Choroid plexus epithelial cell (primary cell): Measurements from ENCODE around the gene SRP68.

Source experiments
- DNase-seq: peaks from one replicate; pipeline ENCODE4 v3.0.0-alpha.2; 2010; ENCODE audit warnings: low read depth
- H3K4me3 ChIP-seq: 2 replicates; pipeline ENCODE4 v1.5.1; 2011; ENCODE audit warnings: low read depth, mild to moderate bottlenecking, control low read depth, low read length, moderate library complexity
- CTCF ChIP-seq: conservative IDR thresholded peaks from 2 replicates; pipeline ENCODE4 v1.5.1; 2011; ENCODE audit warnings: low read depth, mild to moderate bottlenecking, control low read depth, inconsistent platforms, low read length, moderate library complexity

The SRP68 gene

GRCh38 chr17:75998327-75998795 lies 74.0 kb downstream of the SRP68 start:
- H3K4me3 ChIP-seq = no peak overlapping the region
- TF ChIP-seq CTCF = no peak
- no peak for DNase-seq

- no peak overlapping the region for H3K4me3 ChIP-seq
- TF ChIP-seq CTCF = no peak
- DNase-seq = peak; percentile 53
Observed at GRCh38 chr17:75996665-75997590, 75.4 kb downstream of the SRP68 start.

- no peak for DNase-seq
- no peak for TF ChIP-seq CTCF
- H3K4me3 ChIP-seq = no peak overlapping the region
Observed at GRCh38 chr17:75995385-75995925, 76.9 kb downstream of the SRP68 start.

GRCh38 chr17:75994802-75995370 lies 77.4 kb downstream of the SRP68 start:
- DNase-seq = no peak
- no peak overlapping the region for H3K4me3 ChIP-seq
- no peak for TF ChIP-seq CTCF

- no peak overlapping the region for H3K4me3 ChIP-seq
- DNase-seq = no peak
- TF ChIP-seq CTCF = no peak
Observed at GRCh38 chr17:75991396-75991795, 80.9 kb downstream of the SRP68 start.
